Ovary (tissue), 3 donors: ENCODE measurements around the gene MYOZ3.

ENCODE experiments used
- CTCF ChIP-seq, 3 donors: fragments of 450-650 bp in 2 of 3; fragments of 200-600 bp in 1 of 3; IDR thresholded peaks; one replicate each; pipeline versions ENCODE4 v1.5.1 to v1.8.0; 2016 to 2022; ENCODE audit warnings: antibody characterized with exemption in 3 of 3, mild to moderate bottlenecking in 1 of 3
- EP300 ChIP-seq: sonication (generic); formaldehyde crosslinking; IDR thresholded peaks from one replicate; pipeline ENCODE4 v1.6.1; 2017; ENCODE audit warnings: antibody characterized with exemption
- POLR2A ChIP-seq: fragments of 450-650 bp; IDR thresholded peaks from one replicate; pipeline ENCODE4 v1.6.1; 2017; ENCODE audit warnings: antibody characterized with exemption, mild to moderate bottlenecking, moderate library complexity
- donor health status: DM: no; HTN: no; CAD: no.

- TF ChIP-seq POLR2A (no peak), CTCF (IDR thresholded peaks at IDR 0.05) (no peak), EP300 (no peak)
These were observed 24.4 kb upstream of the MYOZ3 start for GRCh38 chr5:150636391-150637244.
